ENCODE results near the gene LIPI.

The LIPI gene

GRCh38 chr21:14080040-14080763 lies 130.6 kb downstream of the LIPI start:
- no peak for TF ChIP-seq CTCF (IDR thresholded peaks at IDR 0.05; ENCODE audit: borderline replicate concordance, control extremely low read depth, extremely low read depth, insufficient read depth, missing control alignments)
- no peak for DNase-seq (ENCODE audit: low spot score)
- in situ Hi-C loops (cut with MboI; ENCODE audit: low sequenced_read_pairs, unreplicated experiment): no loop called here

- no peak for DNase-seq (ENCODE audit: low spot score)
- no peak for TF ChIP-seq CTCF (IDR thresholded peaks at IDR 0.05; ENCODE audit: borderline replicate concordance, control extremely low read depth, extremely low read depth, insufficient read depth, missing control alignments)
- in situ Hi-C loops (cut with MboI; ENCODE audit: low sequenced_read_pairs, unreplicated experiment): no loop called here
Measured at GRCh38 chr21:14078746-14079375, 131.9 kb downstream of the LIPI start.

- in situ Hi-C loops (cut with MboI; ENCODE audit: low sequenced_read_pairs, unreplicated experiment): no loop called here
- DNase-seq (ENCODE audit: low spot score): no peak
- TF ChIP-seq CTCF (IDR thresholded peaks at IDR 0.05; ENCODE audit: borderline replicate concordance, control extremely low read depth, extremely low read depth, insufficient read depth, missing control alignments): no peak
Measured at GRCh38 chr21:14076143-14076806, 134.5 kb downstream of the LIPI start.

GRCh38 chr21:14075346-14076142 lies 135.2 kb downstream of the LIPI start:
- TF ChIP-seq CTCF (IDR thresholded peaks at IDR 0.05; ENCODE audit: borderline replicate concordance, control extremely low read depth, extremely low read depth, insufficient read depth, missing control alignments): no peak
- in situ Hi-C loops (cut with MboI; ENCODE audit: low sequenced_read_pairs, unreplicated experiment): no loop called here
- no peak for DNase-seq (ENCODE audit: low spot score)

- in situ Hi-C loops (cut with MboI; ENCODE audit: low sequenced_read_pairs, unreplicated experiment): no loop called here
- DNase-seq (ENCODE audit: low spot score): no peak
- no peak for TF ChIP-seq CTCF (IDR thresholded peaks at IDR 0.05; ENCODE audit: borderline replicate concordance, control extremely low read depth, extremely low read depth, insufficient read depth, missing control alignments)
Measured at GRCh38 chr21:14074177-14074576, 136.6 kb downstream of the LIPI start.

- no peak for DNase-seq (ENCODE audit: low spot score)
- in situ Hi-C loops (cut with MboI; ENCODE audit: low sequenced_read_pairs, unreplicated experiment): no loop called here
- TF ChIP-seq CTCF (IDR thresholded peaks at IDR 0.05; ENCODE audit: borderline replicate concordance, control extremely low read depth, extremely low read depth, insufficient read depth, missing control alignments): no peak
Measured at GRCh38 chr21:14073615-14074014, 137.1 kb downstream of the LIPI start.
